K562 (cell line): ENCODE results near the gene SUPT7L. TPM values are rescaled to one million over a fixed set of nuclear protein-coding genes. Genes with fewer than 3 reads are reported as not detected.
A peak's percentile ranks its signal among the peaks of the same experiment; 100 is the strongest.

Experiments used
- ASH1L ChIP-seq: fragments of 450-650 bp; IDR thresholded peaks from 2 replicates; pipeline ENCODE4 v1.6.1; 2018; ENCODE audit warnings: borderline replicate concordance, mild to moderate bottlenecking, low read depth; ENCODE audit not compliant: partially characterized antibody
- BRD4 ChIP-seq: fragments of 200-600 bp; sonication (generic); IDR thresholded peaks from 2 replicates; pipeline ENCODE4 v1.6.1; 2017; ENCODE audit warnings: inconsistent platforms
- CC2D1A ChIP-seq: fragments of 450-650 bp; IDR thresholded peaks from 2 replicates; pipeline ENCODE4 v1.6.1; 2017; ENCODE audit warnings: mild to moderate bottlenecking
- CTBP1 ChIP-seq: fragments of 450-650 bp; IDR thresholded peaks from 2 replicates; pipeline ENCODE4 v1.6.1; 2016; ENCODE audit warnings: borderline replicate concordance
- ESRRB ChIP-seq: fragments of 250-450 bp; sonication (Bioruptor Pico); IDR thresholded peaks from 2 replicates; pipeline ENCODE4 v1.5.0; 2020; ENCODE audit warnings: mild to moderate bottlenecking, moderate library complexity, borderline replicate concordance
- FIP1L1 ChIP-seq: fragments of 200-400 bp; formaldehyde crosslinking; IDR thresholded peaks from 2 replicates; pipeline ENCODE4 v1.6.1; 2018; ENCODE audit warnings: mild to moderate bottlenecking, low read depth, low read length; ENCODE audit not compliant: poor library complexity, severe bottlenecking
- MAZ ChIP-seq, 2 experiments: fragments of 450-650 bp in 1 of 2; sonication (generic) in 1 of 2; formaldehyde crosslinking; IDR thresholded peaks in 1 of 2; conservative IDR thresholded peaks in 1 of 2; 2 replicates each; pipeline versions ENCODE4 v1.4.0 to v1.5.0; 2020; ENCODE audit warnings: mild to moderate bottlenecking in 1 of 2, missing genetic modification reagents in 1 of 2
- RB1 ChIP-seq: fragments of 450-650 bp; IDR thresholded peaks from 2 replicates; pipeline ENCODE4 v1.6.1; 2017; ENCODE audit warnings: low read depth, mild to moderate bottlenecking
- SMARCE1 ChIP-seq: fragments of 450-650 bp; IDR thresholded peaks from 2 replicates; pipeline ENCODE4 v1.7.1; 2016; ENCODE audit warnings: mild to moderate bottlenecking
- SMC3 ChIP-seq: conservative IDR thresholded peaks from 2 replicates; pipeline ENCODE4 v1.6.1; 2011; ENCODE audit warnings: low read depth, low read length, improper control_type of control experiment; ENCODE audit not compliant: insufficient read depth
- TAF7 ChIP-seq: fragments of 450-650 bp; IDR thresholded peaks from 2 replicates; pipeline ENCODE4 v1.6.1; 2016; ENCODE audit warnings: missing genetic modification characterization, missing compliant biosample characterization
- ZC3H11A ChIP-seq: IDR thresholded peaks from 2 replicates; pipeline ENCODE4 v1.6.1; 2012; ENCODE audit warnings: low read depth, low read length, improper control_type of control experiment
- ZNF239 ChIP-seq: fragments of 250-450 bp; sonication (Bioruptor Pico); IDR thresholded peaks from 2 replicates; pipeline ENCODE4 v1.4.0; 2020; ENCODE audit warnings: mild to moderate bottlenecking
- polyA plus RNA-seq, 8 experiments: library from polyadenylated mRNA; depleted of rRNA in 4 of 8; stranded (reverse) in 5 of 8; unstranded in 3 of 8; fragments of >200 nt; fragmentation: Nextera tagmentation in 2 of 8; fragmentation: Illumina TruSeq in 1 of 8; extraction: Ambion mirVana in 2 of 8; extraction: Trizol in 1 of 8; gene quantifications; 2 replicates each; pipeline versions ENCODE4 v1.2.1 to v1.2.3, GENCODE V29; 2011 to 2014; ENCODE audit warnings: inconsistent platforms in 1 of 8, missing spikeins in 1 of 8
- total RNA-seq, 7 experiments: library from RNA; depleted of rRNA in 6 of 7; stranded (reverse); fragments of >200 nt in 6 of 7; fragmentation: Illumina TruSeq in 2 of 7; extraction: Trizol in 2 of 7; gene quantifications; 2 replicates each; pipeline versions ENCODE4 v1.2.1 to v1.2.3, GENCODE V29; 2011 to 2021; ENCODE audit warnings: low replicate concordance in 1 of 7
- TF ChIP-seq, protein P1 (sequence below): fragments of 450-650 bp; IDR thresholded peaks from 2 replicates; pipeline ENCODE4 v1.7.0; 2016; ENCODE audit warnings: borderline replicate concordance
- TF ChIP-seq, protein P2 (sequence below), 3 experiments: IDR thresholded peaks in 2 of 3; conservative IDR thresholded peaks in 1 of 3; 2 replicates each; pipeline ENCODE4 v1.5.1; 2011 to 2012; ENCODE audit warnings: low read length in 3 of 3, mild to moderate bottlenecking in 3 of 3, control low read depth in 2 of 3, improper control_type of control experiment in 1 of 3, inconsistent platforms in 1 of 3, low read depth in 1 of 3, mixed read lengths in 1 of 3, moderate library complexity in 1 of 3; ENCODE audit not compliant: insufficient read depth in 2 of 3
- TF ChIP-seq, protein P3 (sequence below), 2 experiments: fragments of 450-650 bp; IDR thresholded peaks; 2 replicates each; pipeline ENCODE4 v1.6.1; 2016
- TF ChIP-seq, protein P4 (sequence below): fragments of 450-650 bp; IDR thresholded peaks from 2 replicates; pipeline ENCODE4 v1.6.1; 2017; ENCODE audit warnings: antibody characterized with exemption, mild to moderate bottlenecking

SUPT7L gene
- total and polyA plus RNA-seq, 9 of the 15 experiments (the other 6 are each of a cell fraction or from before 2014, with no cell fraction given) = 22.0 to 72.8 (median 40.2) TPM

DNA sequence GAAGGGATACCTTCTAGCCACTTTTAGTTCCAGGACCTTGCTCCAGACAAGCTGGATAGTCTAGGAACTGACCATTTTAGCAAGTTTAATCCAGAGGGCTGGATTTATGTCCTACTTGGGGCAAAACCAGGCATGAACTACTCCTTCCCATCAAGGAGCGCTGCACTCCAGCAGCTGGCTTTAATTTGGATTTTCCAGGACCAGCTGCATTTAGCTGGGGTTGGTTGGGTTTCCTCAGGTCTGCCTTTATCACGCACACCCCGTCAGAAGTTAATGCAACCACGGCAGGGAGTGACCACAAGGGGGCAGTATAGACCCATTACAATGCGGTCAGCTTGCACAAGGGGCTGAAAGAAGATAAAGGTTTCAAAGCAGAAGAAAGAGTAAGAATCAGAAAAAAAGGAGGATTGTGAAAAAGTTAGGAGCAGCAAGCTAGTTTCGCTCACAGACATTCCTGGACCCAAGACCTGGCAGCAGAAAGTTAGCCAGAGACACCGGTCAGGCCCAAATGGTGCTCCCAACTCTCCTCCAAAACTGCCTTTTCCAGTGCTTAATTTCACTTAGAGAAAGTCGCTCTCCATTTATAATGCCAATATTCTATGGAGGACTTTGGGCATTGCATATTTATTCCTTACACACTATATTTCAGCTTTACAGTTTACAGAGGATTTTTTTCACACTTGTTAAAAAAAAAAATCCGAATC is 40.4 kb upstream of the SUPT7L start (continued):
- TF ChIP-seq, protein P1, sequence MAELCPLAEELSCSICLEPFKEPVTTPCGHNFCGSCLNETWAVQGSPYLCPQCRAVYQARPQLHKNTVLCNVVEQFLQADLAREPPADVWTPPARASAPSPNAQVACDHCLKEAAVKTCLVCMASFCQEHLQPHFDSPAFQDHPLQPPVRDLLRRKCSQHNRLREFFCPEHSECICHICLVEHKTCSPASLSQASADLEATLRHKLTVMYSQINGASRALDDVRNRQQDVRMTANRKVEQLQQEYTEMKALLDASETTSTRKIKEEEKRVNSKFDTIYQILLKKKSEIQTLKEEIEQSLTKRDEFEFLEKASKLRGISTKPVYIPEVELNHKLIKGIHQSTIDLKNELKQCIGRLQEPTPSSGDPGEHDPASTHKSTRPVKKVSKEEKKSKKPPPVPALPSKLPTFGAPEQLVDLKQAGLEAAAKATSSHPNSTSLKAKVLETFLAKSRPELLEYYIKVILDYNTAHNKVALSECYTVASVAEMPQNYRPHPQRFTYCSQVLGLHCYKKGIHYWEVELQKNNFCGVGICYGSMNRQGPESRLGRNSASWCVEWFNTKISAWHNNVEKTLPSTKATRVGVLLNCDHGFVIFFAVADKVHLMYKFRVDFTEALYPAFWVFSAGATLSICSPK = no peak
- TF ChIP-seq SMC3 = peak; percentile 84
- peak; percentile 6 to 15; a peak in 1 of 4 replicates for TF ChIP-seq MAZ (CRISPR knock-in tag; conservative IDR thresholded peaks at IDR 0.05 in 1 of 2, IDR thresholded peaks at IDR 0.05 in 1 of 2)
- TF ChIP-seq TAF7 (tag) = no peak
- TF ChIP-seq, protein P2, sequence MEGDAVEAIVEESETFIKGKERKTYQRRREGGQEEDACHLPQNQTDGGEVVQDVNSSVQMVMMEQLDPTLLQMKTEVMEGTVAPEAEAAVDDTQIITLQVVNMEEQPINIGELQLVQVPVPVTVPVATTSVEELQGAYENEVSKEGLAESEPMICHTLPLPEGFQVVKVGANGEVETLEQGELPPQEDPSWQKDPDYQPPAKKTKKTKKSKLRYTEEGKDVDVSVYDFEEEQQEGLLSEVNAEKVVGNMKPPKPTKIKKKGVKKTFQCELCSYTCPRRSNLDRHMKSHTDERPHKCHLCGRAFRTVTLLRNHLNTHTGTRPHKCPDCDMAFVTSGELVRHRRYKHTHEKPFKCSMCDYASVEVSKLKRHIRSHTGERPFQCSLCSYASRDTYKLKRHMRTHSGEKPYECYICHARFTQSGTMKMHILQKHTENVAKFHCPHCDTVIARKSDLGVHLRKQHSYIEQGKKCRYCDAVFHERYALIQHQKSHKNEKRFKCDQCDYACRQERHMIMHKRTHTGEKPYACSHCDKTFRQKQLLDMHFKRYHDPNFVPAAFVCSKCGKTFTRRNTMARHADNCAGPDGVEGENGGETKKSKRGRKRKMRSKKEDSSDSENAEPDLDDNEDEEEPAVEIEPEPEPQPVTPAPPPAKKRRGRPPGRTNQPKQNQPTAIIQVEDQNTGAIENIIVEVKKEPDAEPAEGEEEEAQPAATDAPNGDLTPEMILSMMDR (IDR thresholded peaks at IDR 0.05 in 2 of 3, conservative IDR thresholded peaks at IDR 0.05 in 1 of 3; ENCODE audit: insufficient read depth in 2 of 3, low read depth in 1 of 3, low read length in 3 of 3) = peak; percentile 90 to 94 (median 93)
- TF ChIP-seq ASH1L = no peak
- TF ChIP-seq, protein P3, sequence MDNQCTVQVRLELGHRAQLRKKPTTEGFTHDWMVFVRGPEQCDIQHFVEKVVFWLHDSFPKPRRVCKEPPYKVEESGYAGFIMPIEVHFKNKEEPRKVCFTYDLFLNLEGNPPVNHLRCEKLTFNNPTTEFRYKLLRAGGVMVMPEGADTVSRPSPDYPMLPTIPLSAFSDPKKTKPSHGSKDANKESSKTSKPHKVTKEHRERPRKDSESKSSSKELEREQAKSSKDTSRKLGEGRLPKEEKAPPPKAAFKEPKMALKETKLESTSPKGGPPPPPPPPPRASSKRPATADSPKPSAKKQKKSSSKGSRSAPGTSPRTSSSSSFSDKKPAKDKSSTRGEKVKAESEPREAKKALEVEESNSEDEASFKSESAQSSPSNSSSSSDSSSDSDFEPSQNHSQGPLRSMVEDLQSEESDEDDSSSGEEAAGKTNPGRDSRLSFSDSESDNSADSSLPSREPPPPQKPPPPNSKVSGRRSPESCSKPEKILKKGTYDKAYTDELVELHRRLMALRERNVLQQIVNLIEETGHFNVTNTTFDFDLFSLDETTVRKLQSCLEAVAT (IDR thresholded peaks at IDR 0.05) = 0 out of 4 replicates have a peak, but pooled peaks of 1 of the 2 experiments have one; percentile 37
- no peak for TF ChIP-seq CTBP1
- TF ChIP-seq SMARCE1 = 0 out of 2 replicates have a peak, but pooled peaks have one; percentile 11
- no peak for TF ChIP-seq BRD4
- no peak for TF ChIP-seq ZC3H11A
- TF ChIP-seq RB1 = peak; percentile 23; the same call in 1 of the 2 replicates
- TF ChIP-seq, protein P4, sequence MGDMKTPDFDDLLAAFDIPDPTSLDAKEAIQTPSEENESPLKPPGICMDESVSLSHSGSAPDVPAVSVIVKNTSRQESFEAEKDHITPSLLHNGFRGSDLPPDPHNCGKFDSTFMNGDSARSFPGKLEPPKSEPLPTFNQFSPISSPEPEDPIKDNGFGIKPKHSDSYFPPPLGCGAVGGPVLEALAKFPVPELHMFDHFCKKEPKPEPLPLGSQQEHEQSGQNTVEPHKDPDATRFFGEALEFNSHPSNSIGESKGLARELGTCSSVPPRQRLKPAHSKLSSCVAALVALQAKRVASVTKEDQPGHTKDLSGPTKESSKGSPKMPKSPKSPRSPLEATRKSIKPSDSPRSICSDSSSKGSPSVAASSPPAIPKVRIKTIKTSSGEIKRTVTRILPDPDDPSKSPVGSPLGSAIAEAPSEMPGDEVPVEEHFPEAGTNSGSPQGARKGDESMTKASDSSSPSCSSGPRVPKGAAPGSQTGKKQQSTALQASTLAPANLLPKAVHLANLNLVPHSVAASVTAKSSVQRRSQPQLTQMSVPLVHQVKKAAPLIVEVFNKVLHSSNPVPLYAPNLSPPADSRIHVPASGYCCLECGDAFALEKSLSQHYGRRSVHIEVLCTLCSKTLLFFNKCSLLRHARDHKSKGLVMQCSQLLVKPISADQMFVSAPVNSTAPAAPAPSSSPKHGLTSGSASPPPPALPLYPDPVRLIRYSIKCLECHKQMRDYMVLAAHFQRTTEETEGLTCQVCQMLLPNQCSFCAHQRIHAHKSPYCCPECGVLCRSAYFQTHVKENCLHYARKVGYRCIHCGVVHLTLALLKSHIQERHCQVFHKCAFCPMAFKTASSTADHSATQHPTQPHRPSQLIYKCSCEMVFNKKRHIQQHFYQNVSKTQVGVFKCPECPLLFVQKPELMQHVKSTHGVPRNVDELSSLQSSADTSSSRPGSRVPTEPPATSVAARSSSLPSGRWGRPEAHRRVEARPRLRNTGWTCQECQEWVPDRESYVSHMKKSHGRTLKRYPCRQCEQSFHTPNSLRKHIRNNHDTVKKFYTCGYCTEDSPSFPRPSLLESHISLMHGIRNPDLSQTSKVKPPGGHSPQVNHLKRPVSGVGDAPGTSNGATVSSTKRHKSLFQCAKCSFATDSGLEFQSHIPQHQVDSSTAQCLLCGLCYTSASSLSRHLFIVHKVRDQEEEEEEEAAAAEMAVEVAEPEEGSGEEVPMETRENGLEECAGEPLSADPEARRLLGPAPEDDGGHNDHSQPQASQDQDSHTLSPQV = no peak
- peak; percentile 82 for TF ChIP-seq CC2D1A
- TF ChIP-seq ZNF239 = no peak
- TF ChIP-seq FIP1L1 = no peak
- TF ChIP-seq ESRRB (CRISPR knock-in tag) = no peak
